H1 (cell line): Measurements from ENCODE around the gene AP5Z1. TPM values are rescaled to one million over a fixed set of nuclear protein-coding genes. Genes with fewer than 3 reads are reported as not detected.

ENCODE experiments used
- CBX5 ChIP-seq: fragments of 300-800, 300-1000 bp; sonication (generic); IDR thresholded peaks from 2 replicates; pipeline ENCODE4 v1.7.1; 2016; ENCODE audit warnings: antibody characterized with exemption, low read length, low read depth
- CTCF ChIP-seq, 3 experiments: IDR thresholded peaks; 1 replicate in 2 of 3; 2 replicates in 1 of 3; pipeline versions ENCODE4 v1.5.1 to v1.6.1; 2011; ENCODE audit warnings: low read length in 3 of 3, mild to moderate bottlenecking in 3 of 3, inconsistent platforms in 2 of 3, low read depth in 1 of 3, moderate library complexity in 1 of 3; ENCODE audit not compliant: insufficient read depth in 1 of 3; ENCODE audit errors: control extremely low read depth in 1 of 3
- HDAC6 ChIP-seq: IDR thresholded peaks from one replicate; pipeline ENCODE4 v1.7.1; 2012; ENCODE audit warnings: low read depth, mild to moderate bottlenecking, inconsistent platforms, low read length, moderate library complexity
- JUND ChIP-seq: IDR thresholded peaks from 2 replicates; pipeline ENCODE4 v1.6.1; 2011; ENCODE audit warnings: mild to moderate bottlenecking, improper control_type of control experiment, low read length
- KDM1A ChIP-seq: fragments of 200-600, 300-600 bp; sonication (generic); IDR thresholded peaks from 2 replicates; pipeline ENCODE4 v1.7.1; 2016; ENCODE audit warnings: mild to moderate bottlenecking, low read length, borderline replicate concordance
- MAX ChIP-seq: IDR thresholded peaks from 2 replicates; pipeline ENCODE4 v1.6.1; 2012; ENCODE audit warnings: inconsistent platforms
- POLR2A ChIP-seq, 2 experiments: IDR thresholded peaks; 1 replicate in 1 of 2; 2 replicates in 1 of 2; pipeline ENCODE4 v1.6.1; 2011; ENCODE audit warnings: low read depth in 2 of 2, low read length in 2 of 2, mild to moderate bottlenecking in 2 of 2; ENCODE audit errors: control extremely low read depth in 1 of 2
- POLR2AphosphoS5 ChIP-seq: IDR thresholded peaks from 2 replicates; pipeline ENCODE4 v1.6.1; 2011; ENCODE audit warnings: low read depth, low read length
- RFX5 ChIP-seq: IDR thresholded peaks from 2 replicates; pipeline ENCODE4 v1.6.1; 2011; ENCODE audit warnings: low read depth, low read length, improper control_type of control experiment, borderline replicate concordance
- TAF1 ChIP-seq: IDR thresholded peaks from 2 replicates; pipeline ENCODE4 v1.6.1; 2011; ENCODE audit warnings: mild to moderate bottlenecking, low read depth, low read length
- TBP ChIP-seq: IDR thresholded peaks from 2 replicates; pipeline ENCODE4 v1.6.1; 2011; ENCODE audit warnings: low read depth, low read length, improper control_type of control experiment
- YY1 ChIP-seq: IDR thresholded peaks from 2 replicates; pipeline ENCODE4 v1.6.1; 2011; ENCODE audit warnings: low read depth, mild to moderate bottlenecking, low read length
- ZNF274 ChIP-seq: IDR thresholded peaks from 2 replicates; pipeline ENCODE4 v1.7.0; 2012; ENCODE audit warnings: low read length, borderline replicate concordance; ENCODE audit errors: extremely low read depth
- polyA plus RNA-seq, 7 experiments: library from polyadenylated mRNA; depleted of rRNA in 3 of 7; stranded (reverse) in 5 of 7; unstranded in 2 of 7; fragments of >200 nt in 5 of 7; fragments of 200-250 nt in 2 of 7; gene quantifications; 1 replicate in 5 of 7; 2 replicates in 1 of 7; 4 replicates in 1 of 7; pipeline versions ENCODE4 v1.2.1 to v1.2.3, GENCODE V29; 2011 to 2013; ENCODE audit warnings: missing spikeins in 2 of 7, mixed read lengths in 2 of 7
- total RNA-seq: library from RNA; stranded (reverse); fragmentation: NEBNext Ultra II Directional; extraction: Animal tissue kit (Norgen Biotek cat#: 25700); gene quantifications from 2 replicates; pipeline ENCODE4 v1.2.1, GENCODE V29; 2021

Gene AP5Z1
- total and polyA plus RNA-seq, 2 of the 8 experiments (the other 6 are each of a cell fraction or from before 2014, with no cell fraction given) = 24.0 to 24.7 TPM

- 0 out of 2 replicates have a peak, but pooled peaks have one; percentile 12 for TF ChIP-seq YY1
- TF ChIP-seq KDM1A = no peak
- TF ChIP-seq RFX5 = no peak
- no peak for TF ChIP-seq ZNF274
- peak; percentile 23; the same call in 1 of the 2 replicates for TF ChIP-seq TBP
- TF ChIP-seq HDAC6 = no peak
- peak; percentile 87 to 98 (median 95) for TF ChIP-seq CTCF (IDR thresholded peaks at IDR 0.05; ENCODE audit: control extremely low read depth in 1 of 3, insufficient read depth in 1 of 3, low read depth in 1 of 3, low read length in 3 of 3)
- TF ChIP-seq MAX = 0 out of 2 replicates have a peak, but pooled peaks have one; percentile 18
- TF ChIP-seq CBX5 = no peak
- no peak for TF ChIP-seq JUND
- TF ChIP-seq TAF1 = no peak
- no peak for TF ChIP-seq POLR2AphosphoS5
- no peak for TF ChIP-seq POLR2A (IDR thresholded peaks at IDR 0.05; ENCODE audit: control extremely low read depth in 1 of 2, low read depth in 2 of 2, low read length in 2 of 2)
These were observed 21.6 kb upstream of the AP5Z1 start (continued) for GRCh38 chr7:4753598-4754432.
